ENCODE results near the gene NKD1.

The NKD1 gene

GRCh38 chr16:50630394-50631020, 82.3 kb downstream of the NKD1 start:
- CTCF ChIA-PET, result no interaction called here

GRCh38 chr16:50631249-50631984, 83.2 kb downstream of the NKD1 start:
- CTCF ChIA-PET, result no interaction called here
- POLR2A ChIA-PET, result no interaction called here
- no peak for DNase-seq (ENCODE audit: low read depth, low spot score)
- no peak for TF ChIP-seq CTCF (IDR thresholded peaks at IDR 0.05; ENCODE audit: insufficient read depth, low read length, missing control alignments)
- no peak overlapping the region for H3K4me3 ChIP-seq (ENCODE audit: low read depth, low read length)

More at GRCh38 chr16:50630394-50631020, 82.3 kb downstream of the NKD1 start:
- H3K4me3 ChIP-seq (ENCODE audit: low read depth, low read length), result no peak overlapping the region
- DNase-seq (ENCODE audit: low read depth, low spot score), result no peak
- POLR2A ChIA-PET, result no interaction called here
- TF ChIP-seq CTCF (IDR thresholded peaks at IDR 0.05; ENCODE audit: insufficient read depth, low read length, missing control alignments), result no peak

GRCh38 chr16:50631985-50632576, 83.9 kb downstream of the NKD1 start:
- CTCF ChIA-PET, result no interaction called here

GRCh38 chr16:50632927-50633800, 85.0 kb downstream of the NKD1 start:
- ChIA-PET CTCF (interaction anchor here (2.3 kb wide), 1 partner anchor 32 kb away, joined by 10 read pairs; no protein-coding TSS in a partner anchor), POLR2A (no interaction called here)
- no peak for TF ChIP-seq CTCF (IDR thresholded peaks at IDR 0.05; ENCODE audit: insufficient read depth, low read length, missing control alignments)
- no peak for DNase-seq (ENCODE audit: low read depth, low spot score)
- H3K4me3 ChIP-seq (ENCODE audit: low read depth, low read length), result no peak overlapping the region

More at GRCh38 chr16:50631985-50632576, 83.9 kb downstream of the NKD1 start:
- no peak for DNase-seq (ENCODE audit: low read depth, low spot score)
- POLR2A ChIA-PET, result no interaction called here
- TF ChIP-seq CTCF (IDR thresholded peaks at IDR 0.05; ENCODE audit: insufficient read depth, low read length, missing control alignments), result no peak
- no peak overlapping the region for H3K4me3 ChIP-seq (ENCODE audit: low read depth, low read length)

GRCh38 chr16:50634090-50634489, 85.9 kb downstream of the NKD1 start:
- ChIA-PET CTCF (interaction anchor here (2.3 kb wide), 1 partner anchor 32 kb away, joined by 10 read pairs; no protein-coding TSS in a partner anchor), POLR2A (no interaction called here)
- no peak for DNase-seq (ENCODE audit: low read depth, low spot score)
- no peak overlapping the region for H3K4me3 ChIP-seq (ENCODE audit: low read depth, low read length)
- TF ChIP-seq CTCF (IDR thresholded peaks at IDR 0.05; ENCODE audit: insufficient read depth, low read length, missing control alignments), result no peak
